HEK293 (cell line): ENCODE data around the gene COL18A1.
"Not testable (repeated sequence)": the region's sequence is repeated elsewhere in the genome, so short reads cannot be mapped to it uniquely, and the experiment has no call there.

Experiments
- CTCF ChIA-PET: fragments of 350-600 bp; formaldehyde crosslinking; extraction: SDS; loops from one replicate; lab custom pipeline; 2021; ENCODE audit warnings: antibody characterized with exemption; lab: Yijun Ruan, JAX
- POLR2A ChIA-PET: fragments of 300-600 bp; formaldehyde crosslinking; extraction: SDS; loops from one replicate; lab custom pipeline; 2020; ENCODE audit warnings: antibody characterized with exemption, inconsistent platforms; lab: Yijun Ruan, JAX
- H3K27ac ChIP-seq: fragments of 200-500 bp; sonication (Bioruptor generic); 2 replicates; pipeline ENCODE4 v1.5.1; 2014; ENCODE audit warnings: low read depth, low read length, control low read depth, inconsistent platforms; ENCODE audit errors: extremely low read depth
- H3K36me3 ChIP-seq, 2 experiments: fragments of 200-500 bp in 1 of 2; sonication (Bioruptor generic) in 1 of 2; 1 replicate in 1 of 2; 2 replicates in 1 of 2; pipeline ENCODE4 v1.5.1; 2014 to 2017; ENCODE audit warnings: inconsistent platforms in 2 of 2, low read length in 2 of 2; ENCODE audit not compliant: control insufficient read depth in 2 of 2, insufficient read depth in 1 of 2
- H3K4me1 ChIP-seq: fragments of 200-500 bp; sonication (Bioruptor generic); 2 replicates; pipeline ENCODE4 v1.5.1; 2014; ENCODE audit warnings: mild to moderate bottlenecking, low read length, inconsistent platforms; ENCODE audit not compliant: control insufficient read depth, insufficient read depth
- H3K4me3 ChIP-seq: 2 replicates; pipeline ENCODE4 v1.5.1; 2011; ENCODE audit warnings: low read depth, mild to moderate bottlenecking, control low read depth, low read length, moderate library complexity
- H3K9me3 ChIP-seq: fragments of 200-500 bp; sonication (Bioruptor generic); 2 replicates; pipeline ENCODE4 v1.5.1; 2014; ENCODE audit warnings: low read depth, low read length, inconsistent platforms; ENCODE audit not compliant: control insufficient read depth, insufficient read depth
- GLIS1 ChIP-seq: fragments of 450-650 bp; formaldehyde crosslinking; IDR thresholded peaks from 2 replicates; pipeline ENCODE4 v1.5.1; 2016; ENCODE audit warnings: missing biosample characterization, missing genetic modification characterization
- IKZF3 ChIP-seq: fragments of 450-650 bp; IDR thresholded peaks from 2 replicates; pipeline ENCODE4 v1.5.0; 2018; ENCODE audit warnings: missing biosample characterization, mild to moderate bottlenecking, missing genetic modification characterization, moderate library complexity
- MYNN ChIP-seq: fragments of 450-650 bp; formaldehyde crosslinking; IDR thresholded peaks from 2 replicates; pipeline ENCODE4 v1.5.1; 2016; ENCODE audit warnings: missing biosample characterization, missing genetic modification characterization, borderline replicate concordance
- SCRT1 ChIP-seq: fragments of 450-650 bp; formaldehyde crosslinking; IDR thresholded peaks from 2 replicates; pipeline ENCODE4 v1.5.1; 2016; ENCODE audit warnings: missing biosample characterization, missing genetic modification characterization, borderline replicate concordance
- SCRT2 ChIP-seq: fragments of 450-650 bp; formaldehyde crosslinking; IDR thresholded peaks from 2 replicates; pipeline ENCODE4 v1.5.1; 2016; ENCODE audit warnings: missing biosample characterization, missing genetic modification characterization
- WT1 ChIP-seq: fragments of 450-650 bp; formaldehyde crosslinking; IDR thresholded peaks from 2 replicates; pipeline ENCODE4 v1.5.1; 2016; ENCODE audit warnings: missing biosample characterization, missing genetic modification characterization
- ZBTB6 ChIP-seq: fragments of 450-650 bp; formaldehyde crosslinking; IDR thresholded peaks from 2 replicates; pipeline ENCODE4 v1.5.1; 2017; ENCODE audit warnings: missing biosample characterization, missing genetic modification characterization
- ZBTB8A ChIP-seq: fragments of 450-650 bp; formaldehyde crosslinking; IDR thresholded peaks from 2 replicates; pipeline ENCODE4 v1.5.1; 2016; ENCODE audit warnings: missing biosample characterization, missing genetic modification characterization
- ZNF132 ChIP-seq: fragments of 450-650 bp; formaldehyde crosslinking; IDR thresholded peaks from 2 replicates; pipeline ENCODE4 v1.5.1; 2017; ENCODE audit warnings: missing biosample characterization, missing genetic modification characterization, borderline replicate concordance
- ZNF146 ChIP-seq: fragments of 450-650 bp; formaldehyde crosslinking; IDR thresholded peaks from 2 replicates; pipeline ENCODE4 v1.5.1; 2016; ENCODE audit warnings: missing biosample characterization, missing genetic modification characterization
- ZNF23 ChIP-seq: fragments of 450-650 bp; formaldehyde crosslinking; IDR thresholded peaks from 2 replicates; pipeline ENCODE4 v1.5.1; 2016; ENCODE audit warnings: missing biosample characterization, missing genetic modification characterization, borderline replicate concordance
- ZNF394 ChIP-seq: fragments of 450-650 bp; formaldehyde crosslinking; IDR thresholded peaks from 2 replicates; pipeline ENCODE4 v1.5.1; 2016; ENCODE audit warnings: missing biosample characterization, missing genetic modification characterization, mild to moderate bottlenecking, moderate library complexity, borderline replicate concordance
- ZNF600 ChIP-seq: fragments of 450-650 bp; formaldehyde crosslinking; IDR thresholded peaks from 2 replicates; pipeline ENCODE4 v1.5.1; 2016; ENCODE audit warnings: missing biosample characterization, missing genetic modification characterization
- ZNF707 ChIP-seq: fragments of 450-650 bp; formaldehyde crosslinking; IDR thresholded peaks from 2 replicates; pipeline ENCODE4 v1.5.1; 2016; ENCODE audit warnings: missing biosample characterization, missing genetic modification characterization
- TF ChIP-seq, protein P1 (sequence below): fragments of 450-650 bp; formaldehyde crosslinking; IDR thresholded peaks from 2 replicates; pipeline ENCODE4 v1.5.1; 2016; ENCODE audit warnings: missing biosample characterization, missing genetic modification characterization
- TF ChIP-seq, protein P2 (sequence below): fragments of 450-650 bp; IDR thresholded peaks from 2 replicates; pipeline ENCODE4 v1.5.1; 2018; ENCODE audit warnings: missing biosample characterization, mild to moderate bottlenecking, missing genetic modification characterization

The COL18A1 gene

GRCh38 chr21:45502006-45502345 is 97.0 kb downstream of the COL18A1 start (continued):
- TF ChIP-seq, protein P1, sequence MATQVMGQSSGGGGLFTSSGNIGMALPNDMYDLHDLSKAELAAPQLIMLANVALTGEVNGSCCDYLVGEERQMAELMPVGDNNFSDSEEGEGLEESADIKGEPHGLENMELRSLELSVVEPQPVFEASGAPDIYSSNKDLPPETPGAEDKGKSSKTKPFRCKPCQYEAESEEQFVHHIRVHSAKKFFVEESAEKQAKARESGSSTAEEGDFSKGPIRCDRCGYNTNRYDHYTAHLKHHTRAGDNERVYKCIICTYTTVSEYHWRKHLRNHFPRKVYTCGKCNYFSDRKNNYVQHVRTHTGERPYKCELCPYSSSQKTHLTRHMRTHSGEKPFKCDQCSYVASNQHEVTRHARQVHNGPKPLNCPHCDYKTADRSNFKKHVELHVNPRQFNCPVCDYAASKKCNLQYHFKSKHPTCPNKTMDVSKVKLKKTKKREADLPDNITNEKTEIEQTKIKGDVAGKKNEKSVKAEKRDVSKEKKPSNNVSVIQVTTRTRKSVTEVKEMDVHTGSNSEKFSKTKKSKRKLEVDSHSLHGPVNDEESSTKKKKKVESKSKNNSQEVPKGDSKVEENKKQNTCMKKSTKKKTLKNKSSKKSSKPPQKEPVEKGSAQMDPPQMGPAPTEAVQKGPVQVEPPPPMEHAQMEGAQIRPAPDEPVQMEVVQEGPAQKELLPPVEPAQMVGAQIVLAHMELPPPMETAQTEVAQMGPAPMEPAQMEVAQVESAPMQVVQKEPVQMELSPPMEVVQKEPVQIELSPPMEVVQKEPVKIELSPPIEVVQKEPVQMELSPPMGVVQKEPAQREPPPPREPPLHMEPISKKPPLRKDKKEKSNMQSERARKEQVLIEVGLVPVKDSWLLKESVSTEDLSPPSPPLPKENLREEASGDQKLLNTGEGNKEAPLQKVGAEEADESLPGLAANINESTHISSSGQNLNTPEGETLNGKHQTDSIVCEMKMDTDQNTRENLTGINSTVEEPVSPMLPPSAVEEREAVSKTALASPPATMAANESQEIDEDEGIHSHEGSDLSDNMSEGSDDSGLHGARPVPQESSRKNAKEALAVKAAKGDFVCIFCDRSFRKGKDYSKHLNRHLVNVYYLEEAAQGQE (tag by site-specific recombination), result no peak
- no peak for TF ChIP-seq MYNN (tag by site-specific recombination)
- TF ChIP-seq ZNF132 (tag by site-specific recombination), result no peak
- no peak for TF ChIP-seq ZNF707 (tag by site-specific recombination)
- TF ChIP-seq, protein P2, sequence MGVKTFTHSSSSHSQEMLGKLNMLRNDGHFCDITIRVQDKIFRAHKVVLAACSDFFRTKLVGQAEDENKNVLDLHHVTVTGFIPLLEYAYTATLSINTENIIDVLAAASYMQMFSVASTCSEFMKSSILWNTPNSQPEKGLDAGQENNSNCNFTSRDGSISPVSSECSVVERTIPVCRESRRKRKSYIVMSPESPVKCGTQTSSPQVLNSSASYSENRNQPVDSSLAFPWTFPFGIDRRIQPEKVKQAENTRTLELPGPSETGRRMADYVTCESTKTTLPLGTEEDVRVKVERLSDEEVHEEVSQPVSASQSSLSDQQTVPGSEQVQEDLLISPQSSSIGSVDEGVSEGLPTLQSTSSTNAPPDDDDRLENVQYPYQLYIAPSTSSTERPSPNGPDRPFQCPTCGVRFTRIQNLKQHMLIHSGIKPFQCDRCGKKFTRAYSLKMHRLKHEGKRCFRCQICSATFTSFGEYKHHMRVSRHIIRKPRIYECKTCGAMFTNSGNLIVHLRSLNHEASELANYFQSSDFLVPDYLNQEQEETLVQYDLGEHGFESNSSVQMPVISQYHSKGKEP, result no peak
- no peak for TF ChIP-seq WT1 (tag by site-specific recombination)
- TF ChIP-seq ZBTB6, result no peak
- TF ChIP-seq, all 188 proteins: peak for 0

GRCh38 chr21:45502600-45502999 is 97.6 kb downstream of the COL18A1 start:
- Histone ChIP-seq H3K4me3 (no peak overlapping the region), H3K27ac (no peak overlapping the region), H3K4me1 (no peaks in the 10 kb centered on the region), H3K36me3 (peaks cover 0 to 15% of the 10 kb centered on the region in 2 experiments; a peak in 1 of 3 replicates), H3K9me3 (no peaks in the 10 kb centered on the region)
- ChIA-PET CTCF (interaction anchor here (0.6 kb wide), 1 partner anchor 321 kb away, joined by 4 read pairs; no protein-coding TSS in a partner anchor), POLR2A (interaction anchor here (1.2 kb wide), 1 partner anchor 9 kb away, joined by 3 read pairs; no protein-coding TSS in a partner anchor)
- peak; percentile 30; the same call in 1 of the 2 replicates for TF ChIP-seq GLIS1
- TF ChIP-seq SCRT2 (tag by site-specific recombination), result peak; percentile 71; the same call in 1 of the 2 replicates
- peak; percentile 45 for TF ChIP-seq ZNF600 (tag by site-specific recombination)
- no peak for TF ChIP-seq IKZF3 (tag by site-specific recombination)
- TF ChIP-seq, all 188 proteins: peak for 3

DNA sequence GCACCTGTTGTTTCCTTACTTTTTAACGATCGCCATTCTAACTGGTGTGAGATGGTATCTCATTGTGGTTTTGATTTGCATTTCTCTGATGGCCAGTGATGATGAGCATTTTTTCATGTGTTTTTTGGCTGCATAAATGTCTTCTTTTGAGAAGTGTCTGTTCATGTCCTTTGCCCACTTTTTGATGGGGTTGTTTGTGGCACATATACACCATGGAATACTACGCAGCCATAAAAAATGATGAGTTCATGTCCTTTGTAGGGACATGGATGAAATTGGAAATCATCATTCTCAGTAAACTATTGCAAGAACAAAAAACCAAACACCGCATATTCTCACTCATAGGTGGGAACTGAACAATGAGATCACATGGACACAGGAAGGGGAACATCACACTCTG is 98.3 kb downstream of the COL18A1 start:
- H3K27ac ChIP-seq, POLR2A ChIA-PET, CTCF ChIA-PET, H3K9me3 ChIP-seq, H3K4me1 ChIP-seq, H3K4me3 ChIP-seq: not testable (repeated sequence)
- peaks cover 0 to 12% of the 10 kb centered on the region in 2 experiments; a peak in 2 of 3 replicates for H3K36me3 ChIP-seq
- TF ChIP-seq ZNF146 (tag by site-specific recombination), result peak; percentile 100

DNA sequence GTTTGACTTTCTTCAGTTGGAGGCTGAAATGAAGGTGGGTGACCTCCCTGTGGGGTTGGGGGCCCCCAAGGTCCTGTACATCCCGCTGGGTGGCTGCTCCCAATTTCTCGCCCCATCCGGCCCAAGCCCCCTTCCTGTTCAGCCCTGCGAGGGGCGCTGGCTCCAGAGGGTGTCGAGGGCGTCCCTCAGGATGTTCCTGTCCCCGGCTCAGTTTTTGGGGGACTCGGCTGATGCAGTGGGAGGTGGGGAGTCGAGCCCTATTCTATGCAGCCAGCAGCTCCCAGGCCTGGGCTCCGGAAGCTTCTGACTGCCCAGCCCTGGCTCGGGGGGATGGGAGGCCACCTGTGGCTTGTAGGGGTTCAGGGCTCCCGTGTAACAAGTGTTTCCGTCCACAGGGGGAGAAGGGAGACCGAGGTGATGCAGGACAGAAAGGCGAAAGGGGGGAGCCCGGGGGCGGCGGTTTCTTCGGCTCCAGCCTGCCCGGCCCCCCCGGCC is 99.1 kb downstream of the COL18A1 start:
- no peak for TF ChIP-seq ZNF23 (tag by site-specific recombination)
- TF ChIP-seq ZBTB8A (tag by site-specific recombination), result 0 out of 2 replicates have a peak, but pooled peaks have one; percentile 18
- TF ChIP-seq ZNF394 (tag by site-specific recombination), result no peak
- TF ChIP-seq SCRT1 (tag by site-specific recombination), result peak; percentile 49; the same call in 1 of the 2 replicates
- peak; percentile 89 for TF ChIP-seq SCRT2 (tag by site-specific recombination)
- TF ChIP-seq, all 188 proteins: peak for 3
- ChIA-PET CTCF (no interaction called here), POLR2A (no interaction called here)
- Histone ChIP-seq H3K36me3 (peaks cover 0 to 4% of the 10 kb centered on the region in 2 experiments; a peak in 2 of 3 replicates), H3K4me1 (no peaks in the 10 kb centered on the region), H3K27ac (no peak overlapping the region), H3K4me3 (no peak overlapping the region), H3K9me3 (no peaks in the 10 kb centered on the region)
